ENCODE results near the gene KIF13A.
A peak's percentile ranks its signal among the peaks of the same experiment; 100 is the strongest.
"Not testable (repeated sequence)": the region's sequence is repeated elsewhere in the genome, so short reads cannot be mapped to it uniquely, and the experiment has no call there.

The KIF13A gene

DNA sequence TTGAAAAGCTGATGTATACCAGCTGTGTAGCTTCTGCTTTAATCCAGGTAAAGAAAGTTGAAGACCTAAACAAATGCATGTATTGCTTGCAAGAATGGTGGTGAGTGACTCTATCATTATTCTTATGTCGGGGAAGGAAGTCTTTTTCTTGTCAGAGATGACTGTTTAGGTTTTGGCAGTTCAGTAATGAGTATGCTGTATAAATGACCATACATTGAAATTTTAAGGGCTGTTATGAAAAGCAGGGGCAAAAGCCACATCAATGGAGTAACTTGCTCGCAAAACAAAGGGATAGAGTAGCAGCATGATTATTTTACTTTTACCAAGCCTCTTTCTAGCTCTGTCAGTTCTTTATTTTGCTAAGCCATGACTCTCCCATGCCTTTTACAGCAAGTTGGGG lies 224.8 kb downstream of the KIF13A start:
- no peak for DNase-seq

- DNase-seq = no peak
Measured at GRCh38 chr6:17758119-17758518, 229.3 kb downstream of the KIF13A start.

DNA sequence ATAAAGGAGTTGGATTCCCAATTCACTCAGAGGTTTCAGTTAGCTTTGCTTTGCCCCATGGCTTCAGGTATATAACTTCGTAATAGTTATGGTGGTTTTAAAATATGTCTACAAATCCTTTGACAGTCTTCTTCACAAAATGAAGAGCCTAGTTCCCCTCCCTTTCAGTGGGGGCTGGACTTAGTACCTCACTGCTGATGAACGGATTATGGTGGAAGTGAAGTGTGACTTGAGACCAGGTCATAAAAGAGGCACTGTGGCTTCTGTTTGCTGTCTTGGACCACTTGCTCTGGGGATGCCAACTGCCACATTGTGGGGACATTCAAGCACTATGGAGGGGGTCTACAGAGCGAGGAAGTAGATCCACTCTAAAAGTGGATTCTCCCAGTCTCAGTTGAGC lies 233.2 kb downstream of the KIF13A start:
- no peak for DNase-seq

DNA sequence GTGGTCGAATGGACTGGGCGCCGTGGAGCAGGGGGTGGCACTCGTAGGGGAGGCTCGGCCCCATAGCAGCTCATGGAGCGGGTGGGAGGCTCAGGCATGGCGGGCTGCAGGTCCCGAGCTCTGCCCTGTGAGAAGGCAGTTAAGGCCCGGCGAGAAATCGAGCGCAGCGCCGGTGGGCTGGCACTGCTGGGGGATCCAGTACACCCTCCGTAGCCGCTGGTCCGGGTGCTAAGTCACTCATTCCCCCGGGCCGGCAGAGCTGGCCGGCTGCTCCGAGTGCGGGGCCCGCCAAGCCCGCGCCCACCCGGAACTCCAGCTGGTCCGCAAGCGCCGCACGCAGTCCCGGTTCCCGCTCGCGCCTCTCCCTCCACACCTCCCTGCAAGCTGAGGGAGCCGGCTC lies 242.1 kb downstream of the KIF13A start:
- not testable (repeated sequence) for DNase-seq

DNA sequence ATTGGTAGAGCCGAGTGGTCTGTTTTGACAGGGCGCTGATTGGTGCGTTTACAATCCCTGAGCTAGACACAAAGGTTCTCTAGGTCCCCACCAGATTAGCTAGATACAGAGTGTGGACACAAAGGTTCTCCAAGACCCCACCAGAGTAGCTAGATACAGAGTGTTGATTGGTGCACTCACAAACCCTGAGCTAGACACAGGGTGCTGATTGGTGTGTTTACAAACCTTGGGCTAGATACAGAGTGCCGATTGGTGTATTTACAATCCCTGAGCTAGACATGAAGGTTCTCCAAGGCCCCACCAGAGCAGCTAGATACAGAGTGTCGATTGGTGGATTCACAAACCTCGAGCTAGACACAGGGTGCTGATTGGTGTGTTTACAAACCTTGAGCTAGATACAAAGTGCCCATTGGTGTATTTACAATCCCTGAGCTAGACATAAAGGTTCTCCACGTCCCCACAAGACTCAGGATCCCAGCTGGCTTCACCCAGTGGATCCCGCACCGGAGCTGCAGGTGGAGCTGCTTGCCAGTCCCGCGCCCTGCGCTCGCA lies 242.6 kb downstream of the KIF13A start:
- not testable (repeated sequence) for DNase-seq

- no peak for DNase-seq
Measured at GRCh38 chr6:17744019-17744756, 243.2 kb downstream of the KIF13A start.

- no peak for DNase-seq
Measured at GRCh38 chr6:17741507-17741906, 245.9 kb downstream of the KIF13A start.

GRCh38 chr6:17740559-17741220 lies 246.7 kb downstream of the KIF13A start:
- DNase-seq = no peak

- DNase-seq = no peak
Measured at GRCh38 chr6:17737704-17738252, 249.7 kb downstream of the KIF13A start.

GRCh38 chr6:17735311-17735710 lies 252.1 kb downstream of the KIF13A start:
- DNase-seq = not testable (repeated sequence)

DNA sequence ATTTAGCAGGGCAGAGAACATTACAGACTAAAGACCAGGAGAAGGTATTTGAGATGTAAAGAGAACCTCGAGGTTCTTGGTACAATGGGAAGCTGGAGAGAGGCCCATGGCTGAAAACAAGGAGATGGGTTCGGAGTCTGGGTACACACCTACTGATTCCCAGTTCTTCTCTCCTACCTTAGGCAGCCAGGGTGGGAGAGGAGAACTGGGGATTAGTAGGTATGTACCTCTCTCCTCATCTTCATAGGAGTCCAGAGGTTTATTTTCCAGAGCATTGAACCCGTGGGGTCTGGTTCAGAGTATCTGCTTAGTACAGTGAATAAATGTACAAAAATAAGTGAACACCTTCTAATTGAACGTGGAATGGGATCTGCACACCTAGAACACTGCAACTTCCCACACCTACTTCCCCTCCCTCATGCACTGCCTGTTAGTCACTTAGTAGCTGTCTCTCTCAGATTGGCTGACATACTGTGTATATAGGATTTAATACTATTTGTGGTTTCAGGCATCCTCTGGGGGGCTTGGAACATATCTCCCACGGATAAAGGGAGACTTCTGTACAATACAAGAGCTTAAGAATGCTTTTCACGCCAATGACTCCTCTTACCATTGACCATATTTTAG lies 257.2 kb downstream of the KIF13A start:
- DNase-seq = no peak

DNA sequence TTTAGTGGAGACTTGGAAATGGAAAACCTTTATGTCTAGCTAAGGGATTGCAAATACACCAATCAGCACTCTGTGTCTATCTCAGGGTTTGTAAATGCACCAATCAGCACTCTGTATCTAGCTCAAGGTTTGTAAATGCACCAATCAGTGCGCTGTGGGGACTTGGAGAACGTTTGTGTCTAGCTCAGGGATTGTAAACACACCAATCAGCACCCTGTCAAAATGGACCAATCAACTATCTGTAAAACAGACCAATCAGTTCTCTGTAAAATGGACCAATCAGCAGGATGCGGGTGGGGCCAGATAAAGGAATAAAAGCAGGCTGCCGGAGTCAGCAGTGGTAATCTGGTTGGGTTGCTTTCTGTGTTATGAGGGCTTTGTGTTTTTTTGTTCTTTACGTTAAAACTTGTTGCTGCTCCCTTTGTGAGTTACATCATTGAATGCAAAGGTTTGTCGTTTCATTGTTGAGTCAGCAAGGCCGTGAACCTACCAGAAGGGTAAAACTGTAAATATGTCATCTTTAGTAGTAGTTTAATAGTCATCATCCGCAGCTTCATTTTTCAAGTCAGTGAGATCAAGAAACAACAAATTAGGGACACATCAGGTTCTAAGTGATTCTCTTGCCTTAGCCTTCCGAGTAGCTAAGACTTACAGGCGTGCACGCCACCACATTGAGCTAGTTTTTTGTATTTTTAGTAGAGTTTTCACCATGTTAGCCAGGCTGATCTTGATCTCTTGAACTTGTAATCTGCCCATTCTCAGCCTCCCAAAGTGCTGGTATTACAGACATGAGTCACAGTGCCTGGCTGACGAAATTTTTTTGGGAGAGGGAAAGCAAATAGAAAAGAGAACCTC lies 258.0 kb downstream of the KIF13A start:
- DNase-seq = no peak

GRCh38 chr6:17728551-17729222 lies 258.7 kb downstream of the KIF13A start:
- no peak for DNase-seq

GRCh38 chr6:17725083-17725482 lies 262.4 kb downstream of the KIF13A start:
- DNase-seq = peak; percentile 38 to 70

DNA sequence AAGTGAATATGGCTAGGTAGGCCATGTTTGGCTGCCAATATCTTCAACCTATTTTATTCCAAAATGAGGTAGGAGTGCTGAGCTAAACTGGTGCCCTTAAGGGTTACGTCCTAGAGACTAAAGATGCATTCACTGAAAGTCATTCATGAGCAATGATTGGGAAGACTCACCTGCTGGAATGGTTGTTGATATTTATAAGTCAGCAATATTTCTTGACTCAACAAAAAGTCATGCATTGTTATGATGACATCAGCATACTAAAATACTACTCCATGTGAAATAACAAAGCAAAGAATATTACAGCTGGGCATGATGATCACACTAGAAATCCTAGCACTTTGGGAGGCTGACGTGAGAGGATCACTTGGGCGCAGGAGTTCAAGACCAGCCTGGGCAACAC lies 263.1 kb downstream of the KIF13A start:
- no peak for DNase-seq

DNA sequence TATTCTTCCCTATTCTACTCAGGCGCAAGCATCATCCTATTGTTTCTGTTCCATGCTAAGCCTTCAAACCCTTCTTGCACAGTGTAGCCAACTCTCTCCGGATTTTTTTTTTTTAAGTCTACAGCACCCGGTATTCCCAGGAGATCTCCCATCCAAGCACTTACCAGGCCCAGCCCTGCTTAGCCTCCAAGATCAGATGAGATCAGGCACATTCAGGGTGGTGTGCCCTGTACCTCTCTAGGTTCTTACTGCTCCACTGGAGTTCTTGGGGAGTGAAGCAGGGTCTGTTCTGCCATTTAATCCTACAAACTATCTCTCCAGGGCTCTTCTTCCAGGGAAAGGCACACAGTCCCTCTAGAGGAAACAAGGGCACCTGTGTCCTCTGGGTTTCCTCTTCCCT lies 265.8 kb downstream of the KIF13A start:
- no peak for DNase-seq

- peak in 1 of 2 experiments; percentile 29 for DNase-seq
Measured at GRCh38 chr6:17719323-17720041, 268.0 kb downstream of the KIF13A start.

DNA sequence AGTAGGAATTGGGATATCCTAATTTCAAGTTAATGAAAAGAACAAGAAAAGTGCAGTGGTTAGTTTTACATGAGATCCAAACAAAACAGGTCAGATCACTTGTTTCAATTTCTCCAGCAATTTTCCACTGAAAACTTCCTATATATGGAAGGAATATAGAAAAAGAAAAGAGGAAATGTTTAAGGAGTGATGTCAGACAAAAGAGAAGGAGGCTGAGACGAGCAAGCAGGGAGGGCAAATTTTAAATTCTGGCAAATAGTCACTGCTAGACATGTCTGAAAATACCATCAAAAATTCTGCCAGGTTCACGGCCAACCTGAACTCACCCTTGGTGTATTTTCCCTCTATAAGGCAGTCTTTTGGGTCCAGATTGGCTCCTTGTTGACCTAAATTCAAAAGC lies 271.2 kb downstream of the KIF13A start:
- DNase-seq = no peak

- DNase-seq = no peak
Measured at GRCh38 chr6:17714879-17715851, 272.3 kb downstream of the KIF13A start.

DNA sequence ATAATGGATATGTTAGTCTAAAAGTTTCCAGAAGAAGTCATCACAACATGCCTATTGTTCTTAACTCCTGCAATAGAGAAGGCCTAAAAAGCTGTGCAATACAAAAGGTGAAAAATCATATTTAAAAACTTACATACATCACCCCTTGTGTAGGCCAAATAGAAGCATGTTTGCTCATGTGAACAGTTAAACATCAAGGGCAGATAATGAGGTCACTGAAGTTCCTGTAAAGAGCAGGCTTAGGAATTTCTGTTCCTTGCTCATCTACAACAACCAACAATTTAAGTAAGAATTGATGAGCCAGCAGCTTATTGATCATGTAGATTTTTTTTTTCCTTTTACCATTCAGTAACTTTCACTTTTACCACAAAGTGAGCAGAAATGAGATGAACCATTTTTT lies 273.3 kb downstream of the KIF13A start:
- no peak for DNase-seq

Measured in NCI-H526 (cell line).